Ramos (cell line): Measurements from ENCODE around the gene ZNF423.

ENCODE experiments used
- in situ Hi-C: fragments of 300-500 bp; cut with MboI; formaldehyde crosslinking; loops from one replicate; pipeline ENCODE4 v1.14.3; 2022; ENCODE audit warnings: low sequenced_read_pairs; ENCODE audit not compliant: unreplicated experiment

Gene ZNF423

DNA sequence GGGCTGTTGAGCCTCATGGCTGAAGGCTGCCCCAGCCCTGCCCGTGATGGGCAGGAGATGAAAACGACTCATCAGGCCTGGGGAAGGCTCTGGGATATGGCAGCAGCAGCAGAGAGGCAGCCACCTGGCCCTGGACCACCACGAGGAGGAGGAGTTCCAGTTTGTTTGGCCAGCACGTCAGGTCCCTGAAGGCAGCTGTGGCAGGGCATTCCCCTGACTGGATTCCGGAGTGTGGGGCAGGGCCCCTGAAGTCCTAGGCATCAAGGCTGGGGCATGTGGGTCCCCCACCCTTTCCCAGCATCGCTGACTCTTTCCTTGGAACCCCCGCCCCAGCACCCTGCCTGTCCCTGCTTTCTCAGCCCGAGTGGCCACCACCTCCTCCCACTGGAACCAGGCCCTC lies 197.4 kb downstream of the ZNF423 start:
- in situ Hi-C loops, result no loop called here

DNA sequence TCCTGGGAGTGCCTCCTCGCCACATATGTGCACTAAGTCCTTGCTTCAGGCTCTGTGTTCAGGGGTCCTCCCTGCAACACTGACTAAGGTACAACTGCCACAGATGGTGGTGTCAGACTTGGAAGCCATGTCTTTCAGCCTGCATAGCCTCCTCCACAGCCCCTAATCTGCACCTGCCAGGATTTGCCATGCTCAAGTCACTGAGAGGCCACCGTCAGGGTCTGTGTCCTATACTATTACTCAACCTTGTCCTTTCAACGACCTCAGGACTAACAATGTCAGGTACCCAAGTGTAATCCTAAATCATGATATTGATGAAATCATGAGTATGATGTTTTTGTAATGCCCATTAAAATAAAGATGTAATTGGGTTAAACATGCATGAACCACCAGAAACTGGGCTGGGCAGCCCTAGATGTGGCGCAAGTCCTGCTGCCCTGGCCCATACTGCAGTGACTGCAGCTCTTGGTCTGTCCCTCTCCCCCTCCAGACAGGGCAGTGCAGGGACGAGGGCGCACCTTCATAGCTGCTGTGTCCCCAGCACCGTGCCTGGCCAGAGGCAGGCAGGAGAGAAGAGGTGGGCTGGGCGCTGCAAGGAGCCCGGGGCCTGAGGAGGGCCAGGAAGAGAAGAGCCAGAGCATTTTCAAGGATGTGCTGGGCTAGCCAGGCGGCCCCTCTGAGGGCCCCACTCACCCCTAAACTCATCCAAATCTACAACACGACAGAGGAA lies 198.0 kb downstream of the ZNF423 start:
- in situ Hi-C loops, result no loop called here

GRCh38 chr16:49654425-49654824 lies 201.5 kb downstream of the ZNF423 start:
- in situ Hi-C loops, result no loop called here

GRCh38 chr16:49653577-49653976 lies 202.3 kb downstream of the ZNF423 start:
- in situ Hi-C loops, result no loop called here

- in situ Hi-C loops, result no loop called here
These were observed 202.7 kb downstream of the ZNF423 start for GRCh38 chr16:49653173-49653570.

- in situ Hi-C loops, result no loop called here
These were observed 203.3 kb downstream of the ZNF423 start for GRCh38 chr16:49652456-49653172.

- in situ Hi-C loops, result no loop called here
These were observed 203.9 kb downstream of the ZNF423 start for GRCh38 chr16:49651996-49652395.

DNA sequence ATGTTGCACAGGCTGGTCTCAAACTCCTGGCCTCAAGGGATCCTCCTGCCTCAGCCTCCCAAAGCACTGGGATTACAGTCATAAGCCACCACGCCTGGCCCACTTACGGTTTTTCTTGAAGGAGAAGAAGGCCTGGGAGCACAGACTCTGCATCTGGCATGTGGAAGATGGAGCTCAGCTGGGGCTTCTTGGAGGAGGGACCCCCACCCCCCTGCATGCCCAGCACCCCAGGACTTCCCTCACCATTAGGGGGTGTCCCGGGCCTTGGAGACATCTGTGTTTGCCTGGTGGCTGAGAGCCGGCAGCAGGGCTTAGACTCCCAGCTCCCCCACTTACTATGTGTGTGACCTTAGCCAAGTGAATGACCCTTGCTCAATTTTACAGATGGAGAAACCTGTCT lies 204.7 kb downstream of the ZNF423 start:
- in situ Hi-C loops, result no loop called here

GRCh38 chr16:49650603-49651002 lies 205.3 kb downstream of the ZNF423 start:
- in situ Hi-C loops, result no loop called here

GRCh38 chr16:49649013-49649765 lies 206.7 kb downstream of the ZNF423 start:
- in situ Hi-C loops, result no loop called here

GRCh38 chr16:49647673-49648072 lies 208.2 kb downstream of the ZNF423 start:
- in situ Hi-C loops, result no loop called here

- in situ Hi-C loops, result no loop called here
These were observed 210.6 kb downstream of the ZNF423 start for GRCh38 chr16:49645263-49645662.

GRCh38 chr16:49644145-49644463 lies 211.8 kb downstream of the ZNF423 start:
- in situ Hi-C loops, result no loop called here

GRCh38 chr16:49643429-49644144 lies 212.3 kb downstream of the ZNF423 start:
- in situ Hi-C loops, result no loop called here

- in situ Hi-C loops, result no loop called here
These were observed 214.7 kb downstream of the ZNF423 start for GRCh38 chr16:49641250-49641649.

DNA sequence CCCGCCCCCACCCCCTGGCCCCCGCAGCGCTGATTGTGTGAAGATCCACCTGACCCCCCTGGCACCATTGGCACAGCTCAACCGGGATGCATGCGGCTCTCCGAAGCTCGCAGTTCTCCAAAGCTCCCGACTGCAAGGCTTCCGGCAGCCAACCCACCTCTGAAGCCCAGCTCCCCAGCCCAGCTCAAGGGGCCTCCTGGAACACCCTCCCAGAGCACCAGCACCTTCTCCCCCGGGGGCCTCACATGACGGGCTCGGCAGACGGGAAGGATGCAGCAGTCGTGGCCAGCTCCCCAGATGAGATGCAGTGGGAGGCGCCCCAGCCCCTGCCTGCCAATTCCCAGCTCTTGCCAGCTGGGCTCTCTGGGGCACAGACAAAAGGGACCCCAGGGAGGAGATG lies 215.3 kb downstream of the ZNF423 start:
- in situ Hi-C loops, result no loop called here

- in situ Hi-C loops, result no loop called here
These were observed 216.0 kb downstream of the ZNF423 start for GRCh38 chr16:49639739-49640431.

DNA sequence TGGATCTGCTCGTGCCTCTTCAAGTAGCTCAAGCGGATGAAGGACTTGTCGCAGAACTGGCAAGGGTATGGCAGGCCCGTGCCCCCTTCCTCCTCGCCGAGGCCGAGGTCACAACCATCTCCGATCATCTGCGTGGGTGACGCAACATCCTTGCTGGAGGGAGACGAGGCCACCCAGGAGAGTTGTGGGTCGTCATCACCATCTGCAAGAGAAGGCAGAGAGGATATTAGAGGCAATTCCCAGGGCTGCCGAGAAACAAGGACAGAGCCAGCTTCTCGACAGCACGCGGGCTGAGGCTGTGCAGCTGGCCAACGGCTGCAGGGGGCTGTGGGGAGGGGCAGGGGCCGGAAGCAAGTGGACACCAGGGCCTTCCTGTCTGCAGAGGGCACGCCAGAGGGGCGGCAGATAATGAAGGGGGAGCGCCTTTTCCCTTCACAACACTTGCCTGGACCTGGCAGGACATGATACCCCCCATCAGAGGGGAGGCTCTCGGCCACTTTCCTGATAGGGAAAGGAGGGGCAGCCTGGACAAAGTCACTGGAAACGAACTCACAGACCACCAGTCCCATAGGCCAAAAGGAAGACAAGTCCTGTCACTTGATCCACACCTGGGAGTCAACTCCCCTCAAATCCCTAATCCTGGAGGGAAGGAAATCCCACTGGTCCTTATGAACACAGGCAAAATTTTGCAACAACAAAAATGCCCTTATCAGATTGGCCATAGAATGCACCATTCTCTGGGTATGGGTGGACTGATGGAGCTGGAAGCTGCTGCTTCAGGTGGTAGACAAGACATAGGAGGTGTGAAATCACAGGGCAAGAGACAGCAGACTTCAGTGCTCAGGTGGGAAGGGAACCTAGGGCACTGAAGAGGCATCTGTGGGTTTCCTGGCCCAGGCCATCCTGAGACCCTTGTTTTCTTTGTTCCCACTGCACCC lies 217.0 kb downstream of the ZNF423 start:
- in situ Hi-C loops, result no loop called here
